Measurements from ENCODE around the gene SYNJ1.

- no peak for TF ChIP-seq CTCF (IDR thresholded peaks at IDR 0.05)
- TF ChIP-seq ATF1 (CRISPR knock-in tag; IDR thresholded peaks at IDR 0.05) = no peak
- TF ChIP-seq NFYB (CRISPR knock-in tag; conservative IDR thresholded peaks at IDR 0.05; ENCODE audit: low read depth) = no peak
- no peak for TF ChIP-seq ATF2 (CRISPR knock-in tag; IDR thresholded peaks at IDR 0.05; ENCODE audit: borderline replicate concordance, low read depth)
Observed at GRCh38 chr21:32705901-32706300, 21.9 kb downstream of the SYNJ1 start.
